RCC 7860 (cell line): ENCODE data around the gene RTF1.

Experiments used
- DNase-seq: peaks from one replicate; pipeline ENCODE4 v3.0.0-alpha.2; 2015; ENCODE audit warnings: low spot score
- FAIRE-seq: peaks from 2 replicates; lab custom pipeline; 2012; peaks lifted over from hg19 to GRCh38; lab: Jason Lieb, UNC

RTF1 gene

GRCh38 chr15:41484937-41485625, 68.2 kb downstream of the RTF1 start:
- FAIRE-seq (no peak), DNase-seq (no peak)

GRCh38 chr15:41486286-41486685, 69.4 kb downstream of the RTF1 start:
- no peak for FAIRE-seq
- DNase-seq = no peak

- FAIRE-seq (no peak), DNase-seq (peak; percentile 20)
Observed at GRCh38 chr15:41487381-41487780, 70.5 kb downstream of the RTF1 start.

- peak; percentile 33 for DNase-seq
- FAIRE-seq = no peak
Observed at GRCh38 chr15:41487802-41488201, 70.9 kb downstream of the RTF1 start.

GRCh38 chr15:41489641-41490040, 72.7 kb downstream of the RTF1 start:
- FAIRE-seq = no peak
- no peak for DNase-seq

GRCh38 chr15:41490355-41490754, 73.5 kb downstream of the RTF1 start:
- FAIRE-seq (peak; percentile 89), DNase-seq (peak; percentile 94)

GRCh38 chr15:41491889-41492288, 75.0 kb downstream of the RTF1 start:
- DNase-seq (no peak), FAIRE-seq (no peak)

GRCh38 chr15:41492597-41493204, 75.8 kb downstream of the RTF1 start:
- no peak for FAIRE-seq

GRCh38 chr15:41493205-41493901, 76.5 kb downstream of the RTF1 start, which contains the start of gene ITPKA:
Gene ITPKA (plus strand): TSS chr15:41493874. CDS start chr15:41493928, 54 bp downstream.
- DNase-seq (peak; percentile 58), FAIRE-seq (no peak)

More at GRCh38 chr15:41492597-41493204, 75.8 kb downstream of the RTF1 start:
- no peak for DNase-seq

GRCh38 chr15:41493902-41494189, 77.0 kb downstream of the RTF1 start:
- no peak for DNase-seq
- no peak for FAIRE-seq

- no peak for DNase-seq
- no peak for FAIRE-seq
Observed at GRCh38 chr15:41494190-41494921, 77.5 kb downstream of the RTF1 start.

GRCh38 chr15:41494922-41495735, 78.2 kb downstream of the RTF1 start:
- no peak for DNase-seq
- FAIRE-seq = no peak

- no peak for FAIRE-seq
- no peak for DNase-seq
Observed at GRCh38 chr15:41495736-41496599, 79.1 kb downstream of the RTF1 start.

- DNase-seq = no peak
- FAIRE-seq = no peak
Observed at GRCh38 chr15:41498657-41499056, 81.8 kb downstream of the RTF1 start.

GRCh38 chr15:41499109-41499851, 82.4 kb downstream of the RTF1 start:
- FAIRE-seq (no peak), DNase-seq (no peak)

GRCh38 chr15:41501191-41501917, 84.5 kb downstream of the RTF1 start:
- FAIRE-seq = no peak

GRCh38 chr15:41501931-41502794, 85.3 kb downstream of the RTF1 start:
- FAIRE-seq = no peak
- DNase-seq = no peak

More at GRCh38 chr15:41501191-41501917, 84.5 kb downstream of the RTF1 start:
- no peak for DNase-seq
